WTC11 (cell line): ENCODE measurements around the gene GDA.

Experiments used
- CREM ChIP-seq: sonication (generic); formaldehyde crosslinking; IDR thresholded peaks from 2 replicates; pipeline ENCODE4 v1.8.1; 2022; ENCODE audit warnings: mild to moderate bottlenecking, missing genetic modification reagents, moderate library complexity
- IRF2 ChIP-seq: sonication (generic); formaldehyde crosslinking; IDR thresholded peaks from 2 replicates; pipeline ENCODE4 v1.8.0; 2022; ENCODE audit warnings: low read depth, missing genetic modification reagents, borderline replicate concordance
- SP1 ChIP-seq: sonication (generic); formaldehyde crosslinking; conservative IDR thresholded peaks from 2 replicates; pipeline ENCODE4 v1.8.1; 2022; ENCODE audit warnings: missing genetic modification reagents
- TEAD4 ChIP-seq: sonication (generic); formaldehyde crosslinking; IDR thresholded peaks from 2 replicates; pipeline ENCODE4 v1.8.0; 2022; ENCODE audit warnings: mild to moderate bottlenecking, missing genetic modification reagents
- TP53 ChIP-seq: sonication (generic); formaldehyde crosslinking; IDR thresholded peaks from 2 replicates; pipeline ENCODE4 v1.8.1; 2023; ENCODE audit warnings: mild to moderate bottlenecking, missing genetic modification reagents
- ZNF138 ChIP-seq: sonication (generic); formaldehyde crosslinking; conservative IDR thresholded peaks from 2 replicates; pipeline ENCODE4 v1.8.1; 2022; ENCODE audit warnings: mild to moderate bottlenecking, moderate library complexity, missing genetic modification reagents
- ZNF263 ChIP-seq: sonication (generic); formaldehyde crosslinking; IDR thresholded peaks from 2 replicates; pipeline ENCODE4 v1.8.1; 2022; ENCODE audit warnings: low read depth, mild to moderate bottlenecking, moderate library complexity, missing genetic modification reagents
- TF ChIP-seq, protein P1 (sequence below): fragments of 200-600 bp; IDR thresholded peaks from 2 replicates; pipeline ENCODE4 v1.8.0; 2022; ENCODE audit warnings: antibody characterized with exemption
- TF ChIP-seq, protein P2 (sequence below): sonication (generic); formaldehyde crosslinking; IDR thresholded peaks from 2 replicates; pipeline ENCODE4 v1.8.0; 2022; ENCODE audit warnings: mild to moderate bottlenecking, missing genetic modification reagents
- TF ChIP-seq, protein P3 (sequence below): sonication (generic); formaldehyde crosslinking; IDR thresholded peaks from 2 replicates; pipeline ENCODE4 v1.8.1; 2023; ENCODE audit warnings: mild to moderate bottlenecking, missing genetic modification reagents, moderate library complexity
- TF ChIP-seq, protein P4 (sequence below): sonication (generic); formaldehyde crosslinking; IDR thresholded peaks from 2 replicates; pipeline ENCODE4 v1.8.1; 2023; ENCODE audit warnings: mild to moderate bottlenecking, missing genetic modification reagents, moderate library complexity
- TF ChIP-seq, protein P5 (sequence below): sonication (generic); formaldehyde crosslinking; IDR thresholded peaks from 2 replicates; pipeline ENCODE4 v1.8.0; 2022; ENCODE audit warnings: mild to moderate bottlenecking, missing genetic modification reagents
- TF ChIP-seq, protein P6 (sequence below): sonication (generic); formaldehyde crosslinking; IDR thresholded peaks from 2 replicates; pipeline ENCODE4 v1.8.1; 2023; ENCODE audit warnings: mild to moderate bottlenecking, missing genetic modification reagents

DNA sequence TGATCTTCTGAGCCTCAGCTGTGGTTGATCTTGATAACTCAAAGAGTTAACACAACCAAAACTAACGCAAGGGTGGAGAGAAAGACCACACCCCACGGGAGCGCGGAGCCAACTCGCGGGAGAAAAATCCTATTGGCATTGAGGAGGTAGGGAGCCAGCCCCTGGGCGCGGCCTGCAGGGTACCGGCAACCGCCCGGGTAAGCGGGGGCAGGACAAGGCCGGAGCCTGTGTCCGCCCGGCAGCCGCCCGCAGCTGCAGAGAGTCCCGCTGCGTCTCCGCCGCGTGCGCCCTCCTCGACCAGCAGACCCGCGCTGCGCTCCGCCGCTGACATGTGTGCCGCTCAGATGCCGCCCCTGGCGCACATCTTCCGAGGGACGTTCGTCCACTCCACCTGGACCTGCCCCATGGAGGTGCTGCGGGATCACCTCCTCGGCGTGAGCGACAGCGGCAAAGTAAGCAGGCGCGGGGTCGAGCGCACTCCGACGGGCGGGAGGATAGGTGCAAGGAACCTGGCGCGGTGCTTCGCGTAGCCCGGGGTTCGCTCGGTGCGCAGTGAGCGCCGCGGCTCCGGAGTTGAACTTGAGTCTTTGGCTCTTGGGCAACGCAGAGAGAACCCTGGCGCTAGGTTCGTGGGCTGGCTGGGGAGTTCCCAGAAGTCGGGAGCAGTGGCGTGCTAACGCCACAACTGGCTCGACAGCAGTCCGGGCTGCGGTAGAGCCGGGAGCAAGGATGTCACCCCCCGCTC, at the start of gene GDA:
- TF ChIP-seq TP53 (CRISPR knock-in tag) (peak; percentile 84; the same call in 1 of the 2 replicates), SP1 (CRISPR knock-in tag) (peak; percentile 56; the same call in 1 of the 2 replicates), IRF2 (no peak), CREM (CRISPR knock-in tag) (0 out of 2 replicates have a peak, but pooled peaks have one; percentile 45), TEAD4 (CRISPR knock-in tag) (no peak), ZNF138 (CRISPR knock-in tag) (peak; percentile 86; the same call in 1 of the 2 replicates), ZNF263 (0 out of 2 replicates have a peak, but pooled peaks have one; percentile 25)
- TF ChIP-seq, protein P1, sequence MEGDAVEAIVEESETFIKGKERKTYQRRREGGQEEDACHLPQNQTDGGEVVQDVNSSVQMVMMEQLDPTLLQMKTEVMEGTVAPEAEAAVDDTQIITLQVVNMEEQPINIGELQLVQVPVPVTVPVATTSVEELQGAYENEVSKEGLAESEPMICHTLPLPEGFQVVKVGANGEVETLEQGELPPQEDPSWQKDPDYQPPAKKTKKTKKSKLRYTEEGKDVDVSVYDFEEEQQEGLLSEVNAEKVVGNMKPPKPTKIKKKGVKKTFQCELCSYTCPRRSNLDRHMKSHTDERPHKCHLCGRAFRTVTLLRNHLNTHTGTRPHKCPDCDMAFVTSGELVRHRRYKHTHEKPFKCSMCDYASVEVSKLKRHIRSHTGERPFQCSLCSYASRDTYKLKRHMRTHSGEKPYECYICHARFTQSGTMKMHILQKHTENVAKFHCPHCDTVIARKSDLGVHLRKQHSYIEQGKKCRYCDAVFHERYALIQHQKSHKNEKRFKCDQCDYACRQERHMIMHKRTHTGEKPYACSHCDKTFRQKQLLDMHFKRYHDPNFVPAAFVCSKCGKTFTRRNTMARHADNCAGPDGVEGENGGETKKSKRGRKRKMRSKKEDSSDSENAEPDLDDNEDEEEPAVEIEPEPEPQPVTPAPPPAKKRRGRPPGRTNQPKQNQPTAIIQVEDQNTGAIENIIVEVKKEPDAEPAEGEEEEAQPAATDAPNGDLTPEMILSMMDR = no peak
- TF ChIP-seq, protein P2, sequence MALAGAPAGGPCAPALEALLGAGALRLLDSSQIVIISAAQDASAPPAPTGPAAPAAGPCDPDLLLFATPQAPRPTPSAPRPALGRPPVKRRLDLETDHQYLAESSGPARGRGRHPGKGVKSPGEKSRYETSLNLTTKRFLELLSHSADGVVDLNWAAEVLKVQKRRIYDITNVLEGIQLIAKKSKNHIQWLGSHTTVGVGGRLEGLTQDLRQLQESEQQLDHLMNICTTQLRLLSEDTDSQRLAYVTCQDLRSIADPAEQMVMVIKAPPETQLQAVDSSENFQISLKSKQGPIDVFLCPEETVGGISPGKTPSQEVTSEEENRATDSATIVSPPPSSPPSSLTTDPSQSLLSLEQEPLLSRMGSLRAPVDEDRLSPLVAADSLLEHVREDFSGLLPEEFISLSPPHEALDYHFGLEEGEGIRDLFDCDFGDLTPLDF (CRISPR knock-in tag) = peak; percentile 89; the same call in 1 of the 2 replicates
- TF ChIP-seq, protein P3, sequence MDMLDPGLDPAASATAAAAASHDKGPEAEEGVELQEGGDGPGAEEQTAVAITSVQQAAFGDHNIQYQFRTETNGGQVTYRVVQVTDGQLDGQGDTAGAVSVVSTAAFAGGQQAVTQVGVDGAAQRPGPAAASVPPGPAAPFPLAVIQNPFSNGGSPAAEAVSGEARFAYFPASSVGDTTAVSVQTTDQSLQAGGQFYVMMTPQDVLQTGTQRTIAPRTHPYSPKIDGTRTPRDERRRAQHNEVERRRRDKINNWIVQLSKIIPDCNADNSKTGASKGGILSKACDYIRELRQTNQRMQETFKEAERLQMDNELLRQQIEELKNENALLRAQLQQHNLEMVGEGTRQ = no peak; the same call in 1 of the 2 replicates
- TF ChIP-seq, protein P4, sequence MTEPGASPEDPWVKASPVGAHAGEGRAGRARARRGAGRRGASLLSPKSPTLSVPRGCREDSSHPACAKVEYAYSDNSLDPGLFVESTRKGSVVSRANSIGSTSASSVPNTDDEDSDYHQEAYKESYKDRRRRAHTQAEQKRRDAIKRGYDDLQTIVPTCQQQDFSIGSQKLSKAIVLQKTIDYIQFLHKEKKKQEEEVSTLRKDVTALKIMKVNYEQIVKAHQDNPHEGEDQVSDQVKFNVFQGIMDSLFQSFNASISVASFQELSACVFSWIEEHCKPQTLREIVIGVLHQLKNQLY (CRISPR knock-in tag) = 0 out of 2 replicates have a peak, but pooled peaks have one; percentile 14
- TF ChIP-seq, protein P5, sequence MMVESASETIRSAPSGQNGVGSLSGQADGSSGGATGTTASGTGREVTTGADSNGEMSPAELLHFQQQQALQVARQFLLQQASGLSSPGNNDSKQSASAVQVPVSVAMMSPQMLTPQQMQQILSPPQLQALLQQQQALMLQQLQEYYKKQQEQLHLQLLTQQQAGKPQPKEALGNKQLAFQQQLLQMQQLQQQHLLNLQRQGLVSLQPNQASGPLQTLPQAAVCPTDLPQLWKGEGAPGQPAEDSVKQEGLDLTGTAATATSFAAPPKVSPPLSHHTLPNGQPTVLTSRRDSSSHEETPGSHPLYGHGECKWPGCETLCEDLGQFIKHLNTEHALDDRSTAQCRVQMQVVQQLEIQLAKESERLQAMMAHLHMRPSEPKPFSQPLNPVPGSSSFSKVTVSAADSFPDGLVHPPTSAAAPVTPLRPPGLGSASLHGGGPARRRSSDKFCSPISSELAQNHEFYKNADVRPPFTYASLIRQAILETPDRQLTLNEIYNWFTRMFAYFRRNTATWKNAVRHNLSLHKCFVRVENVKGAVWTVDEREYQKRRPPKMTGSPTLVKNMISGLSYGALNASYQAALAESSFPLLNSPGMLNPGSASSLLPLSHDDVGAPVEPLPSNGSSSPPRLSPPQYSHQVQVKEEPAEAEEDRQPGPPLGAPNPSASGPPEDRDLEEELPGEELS (CRISPR knock-in tag) = peak; percentile 96; the same call in 1 of the 2 replicates
- TF ChIP-seq, protein P6, sequence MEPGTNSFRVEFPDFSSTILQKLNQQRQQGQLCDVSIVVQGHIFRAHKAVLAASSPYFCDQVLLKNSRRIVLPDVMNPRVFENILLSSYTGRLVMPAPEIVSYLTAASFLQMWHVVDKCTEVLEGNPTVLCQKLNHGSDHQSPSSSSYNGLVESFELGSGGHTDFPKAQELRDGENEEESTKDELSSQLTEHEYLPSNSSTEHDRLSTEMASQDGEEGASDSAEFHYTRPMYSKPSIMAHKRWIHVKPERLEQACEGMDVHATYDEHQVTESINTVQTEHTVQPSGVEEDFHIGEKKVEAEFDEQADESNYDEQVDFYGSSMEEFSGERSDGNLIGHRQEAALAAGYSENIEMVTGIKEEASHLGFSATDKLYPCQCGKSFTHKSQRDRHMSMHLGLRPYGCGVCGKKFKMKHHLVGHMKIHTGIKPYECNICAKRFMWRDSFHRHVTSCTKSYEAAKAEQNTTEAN (CRISPR knock-in tag) = peak; percentile 55; the same call in 1 of the 2 replicates
